ENCODE results near the gene ARRDC4. TPM values are rescaled to one million over a fixed set of nuclear protein-coding genes. Genes with fewer than 3 reads are reported as not detected.

The ARRDC4 gene
- total RNA-seq, 1 donor from 2014 or later, result 29.7 TPM

GRCh38 chr15:97998307-97999071, 38.0 kb downstream of the ARRDC4 start:
- Histone ChIP-seq H3K4me1 (no peaks in the 10 kb centered on the region), H3K27me3 (no peaks in the 10 kb centered on the region), H3K36me3 (no peaks in the 10 kb centered on the region), H3K9me3 (no peaks in the 10 kb centered on the region), H3K4me3 (no peak overlapping the region), H3K27ac (no peak overlapping the region)
- intact Hi-C loops (cut with DNase I), result no loop called here
- TF ChIP-seq CTCF (IDR thresholded peaks at IDR 0.05), result no peak
- no peak for DNase-seq (ENCODE audit: low spot score in 2 of 2)

GRCh38 chr15:98000249-98001203, 40.0 kb downstream of the ARRDC4 start:
- TF ChIP-seq CTCF (IDR thresholded peaks at IDR 0.05), result no peak
- H3K27me3 ChIP-seq, result no peaks in the 10 kb centered on the region
- no peak for DNase-seq (ENCODE audit: low spot score in 2 of 2)
- H3K36me3 ChIP-seq, result no peaks in the 10 kb centered on the region
- H3K4me1 ChIP-seq, result no peaks in the 10 kb centered on the region
- H3K4me3 ChIP-seq, result no peak overlapping the region
- H3K27ac ChIP-seq, result no peak overlapping the region
- intact Hi-C loops (cut with DNase I), result no loop called here
- no peaks in the 10 kb centered on the region for H3K9me3 ChIP-seq

- Histone ChIP-seq H3K9me3 (no peaks in the 10 kb centered on the region), H3K27ac (no peak overlapping the region), H3K27me3 (no peaks in the 10 kb centered on the region), H3K4me3 (no peak overlapping the region), H3K4me1 (no peaks in the 10 kb centered on the region), H3K36me3 (no peaks in the 10 kb centered on the region)
- no peak for DNase-seq (ENCODE audit: low spot score in 2 of 2)
- no peak for TF ChIP-seq CTCF (IDR thresholded peaks at IDR 0.05)
- intact Hi-C loops (cut with DNase I), result no loop called here
Observed at GRCh38 chr15:98001663-98002194, 41.2 kb downstream of the ARRDC4 start.

- intact Hi-C loops (cut with DNase I), result no loop called here
- no peak for TF ChIP-seq CTCF (IDR thresholded peaks at IDR 0.05)
- H3K27me3 ChIP-seq, result no peaks in the 10 kb centered on the region
- no peaks in the 10 kb centered on the region for H3K9me3 ChIP-seq
- H3K27ac ChIP-seq, result no peak overlapping the region
- H3K36me3 ChIP-seq, result no peaks in the 10 kb centered on the region
- no peak for DNase-seq (ENCODE audit: low spot score in 2 of 2)
- H3K4me3 ChIP-seq, result no peak overlapping the region
- H3K4me1 ChIP-seq, result no peaks in the 10 kb centered on the region
Observed at GRCh38 chr15:98002419-98002818, 41.9 kb downstream of the ARRDC4 start.

GRCh38 chr15:98002866-98003265, 42.4 kb downstream of the ARRDC4 start:
- Histone ChIP-seq H3K4me3 (no peak overlapping the region), H3K36me3 (no peaks in the 10 kb centered on the region), H3K4me1 (no peaks in the 10 kb centered on the region), H3K9me3 (no peaks in the 10 kb centered on the region), H3K27ac (no peak overlapping the region), H3K27me3 (no peaks in the 10 kb centered on the region)
- no peak for DNase-seq (ENCODE audit: low spot score in 2 of 2)
- intact Hi-C loops (cut with DNase I), result no loop called here
- no peak for TF ChIP-seq CTCF (IDR thresholded peaks at IDR 0.05)
